Measurements from ENCODE around the gene FOXP1. TPM values are rescaled to one million over a fixed set of nuclear protein-coding genes. Genes with fewer than 3 reads are reported as not detected.
A peak's percentile ranks its signal among the peaks of the same experiment; 100 is the strongest.

FOXP1 gene
- total RNA-seq, 4 donors from 2014 or later = 13.2 to 46.6 (median 29.2) TPM

DNA sequence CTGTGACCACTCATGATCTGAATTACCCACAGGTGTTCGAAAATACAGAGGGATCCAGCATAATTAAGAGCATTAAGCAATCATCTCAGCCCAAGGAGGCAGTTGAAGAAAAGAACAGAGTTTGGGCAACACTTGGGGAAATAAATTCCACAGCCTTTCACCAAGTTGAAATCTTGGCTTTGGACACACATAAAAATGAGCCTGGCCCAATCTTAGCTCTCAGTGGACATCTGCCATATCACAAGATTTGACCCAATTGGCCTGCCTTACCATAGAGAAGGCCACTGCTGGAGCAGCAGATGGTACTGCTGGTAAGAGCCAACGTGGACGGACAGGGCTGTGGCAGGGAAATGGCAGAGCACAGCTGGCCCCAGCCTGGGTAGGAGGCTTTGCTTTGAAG, 13.0 kb downstream of the FOXP1 start:
- in situ Hi-C loops (cut with MboI; ENCODE audit: low sequenced_read_pairs in 4 of 4) = no loop called here
- intact Hi-C loops (cut with DNase I; ENCODE audit: low total_unique reads) = no loop called here
- peaks cover 0 to 6% of the 10 kb centered on the region in 2 donors for H3K4me1 ChIP-seq
- DNase-seq (no peak), ATAC-seq (peak; percentile 41 to 67)
- TF ChIP-seq, protein P1, sequence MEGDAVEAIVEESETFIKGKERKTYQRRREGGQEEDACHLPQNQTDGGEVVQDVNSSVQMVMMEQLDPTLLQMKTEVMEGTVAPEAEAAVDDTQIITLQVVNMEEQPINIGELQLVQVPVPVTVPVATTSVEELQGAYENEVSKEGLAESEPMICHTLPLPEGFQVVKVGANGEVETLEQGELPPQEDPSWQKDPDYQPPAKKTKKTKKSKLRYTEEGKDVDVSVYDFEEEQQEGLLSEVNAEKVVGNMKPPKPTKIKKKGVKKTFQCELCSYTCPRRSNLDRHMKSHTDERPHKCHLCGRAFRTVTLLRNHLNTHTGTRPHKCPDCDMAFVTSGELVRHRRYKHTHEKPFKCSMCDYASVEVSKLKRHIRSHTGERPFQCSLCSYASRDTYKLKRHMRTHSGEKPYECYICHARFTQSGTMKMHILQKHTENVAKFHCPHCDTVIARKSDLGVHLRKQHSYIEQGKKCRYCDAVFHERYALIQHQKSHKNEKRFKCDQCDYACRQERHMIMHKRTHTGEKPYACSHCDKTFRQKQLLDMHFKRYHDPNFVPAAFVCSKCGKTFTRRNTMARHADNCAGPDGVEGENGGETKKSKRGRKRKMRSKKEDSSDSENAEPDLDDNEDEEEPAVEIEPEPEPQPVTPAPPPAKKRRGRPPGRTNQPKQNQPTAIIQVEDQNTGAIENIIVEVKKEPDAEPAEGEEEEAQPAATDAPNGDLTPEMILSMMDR (IDR thresholded peaks at IDR 0.05 in 4 of 5, conservative IDR thresholded peaks at IDR 0.05 in 1 of 5) = no peak
- TF ChIP-seq POLR2A (IDR thresholded peaks at IDR 0.05) = no peak
- no peaks in the 10 kb centered on the region for H3K27me3 ChIP-seq
- no peak overlapping the region for H3K27ac ChIP-seq
- H3K4me3 ChIP-seq = no peak overlapping the region
- no peaks in the 10 kb centered on the region for H3K36me3 ChIP-seq
- no peaks in the 10 kb centered on the region for H3K9me3 ChIP-seq

DNA sequence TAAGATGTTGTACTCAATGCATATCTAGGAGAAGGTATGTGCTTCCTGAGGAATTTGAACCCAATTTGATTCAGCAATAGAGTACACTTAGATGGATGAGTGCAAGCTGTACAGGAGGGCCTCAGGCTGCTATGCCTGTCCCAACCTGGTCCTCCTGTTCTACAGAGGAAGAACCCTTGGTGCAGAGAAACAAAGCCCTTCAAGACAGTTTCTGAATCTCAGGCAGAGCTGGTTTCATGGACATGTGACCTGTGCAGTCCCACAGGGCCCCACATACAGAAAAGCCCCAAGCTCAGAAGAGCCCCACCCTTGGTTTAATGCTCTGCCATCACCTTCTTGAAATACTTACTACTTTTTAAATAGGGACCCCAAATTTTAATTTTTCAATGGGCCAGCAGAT, 15.3 kb downstream of the FOXP1 start:
- Histone ChIP-seq H3K9me3 (no peaks in the 10 kb centered on the region), H3K4me3 (no peak overlapping the region), H3K27me3 (no peaks in the 10 kb centered on the region), H3K4me1 (peaks cover 6 to 12% of the 10 kb centered on the region in 2 donors), H3K36me3 (no peaks in the 10 kb centered on the region), H3K27ac (no peak overlapping the region)
- ATAC-seq (no peak), DNase-seq (no peak)
- intact Hi-C loops (cut with DNase I; ENCODE audit: low total_unique reads) (no loop called here), in situ Hi-C loops (cut with MboI; ENCODE audit: low sequenced_read_pairs in 4 of 4) (no loop called here)
- TF ChIP-seq, protein P1 (IDR thresholded peaks at IDR 0.05 in 4 of 5, conservative IDR thresholded peaks at IDR 0.05 in 1 of 5) = no peak
- TF ChIP-seq POLR2A (IDR thresholded peaks at IDR 0.05) = no peak

DNA sequence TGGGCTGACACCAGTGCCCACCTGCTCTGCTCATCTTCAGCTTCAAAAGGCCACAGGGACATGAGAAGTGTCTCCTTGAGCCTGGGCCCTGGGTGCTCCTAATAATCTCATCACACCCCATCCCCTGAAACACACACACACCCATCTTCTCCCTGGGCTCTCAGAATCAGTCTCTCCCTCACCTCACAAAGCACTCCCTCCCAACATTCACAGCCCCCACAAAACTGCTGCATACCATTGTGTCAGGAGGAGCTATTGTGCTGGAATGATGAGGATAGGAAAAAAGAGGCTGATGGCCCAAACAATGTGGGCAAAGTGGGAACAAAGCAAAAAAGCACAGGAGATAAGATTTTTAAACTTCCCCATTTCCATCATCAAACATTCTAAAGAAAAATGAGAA, 16.8 kb downstream of the FOXP1 start:
- Histone ChIP-seq H3K36me3 (no peaks in the 10 kb centered on the region), H3K9me3 (no peaks in the 10 kb centered on the region), H3K27me3 (no peaks in the 10 kb centered on the region), H3K27ac (no peak overlapping the region), H3K4me1 (peaks cover 6 to 12% of the 10 kb centered on the region in 2 donors), H3K4me3 (no peak overlapping the region)
- in situ Hi-C loops (cut with MboI; ENCODE audit: low sequenced_read_pairs in 4 of 4) (no loop called here), intact Hi-C loops (cut with DNase I; ENCODE audit: low total_unique reads) (no loop called here)
- no peak for DNase-seq
- TF ChIP-seq, protein P1 (IDR thresholded peaks at IDR 0.05 in 4 of 5, conservative IDR thresholded peaks at IDR 0.05 in 1 of 5) = no peak
- no peak for TF ChIP-seq POLR2A (IDR thresholded peaks at IDR 0.05)
- ATAC-seq = no peak

DNA sequence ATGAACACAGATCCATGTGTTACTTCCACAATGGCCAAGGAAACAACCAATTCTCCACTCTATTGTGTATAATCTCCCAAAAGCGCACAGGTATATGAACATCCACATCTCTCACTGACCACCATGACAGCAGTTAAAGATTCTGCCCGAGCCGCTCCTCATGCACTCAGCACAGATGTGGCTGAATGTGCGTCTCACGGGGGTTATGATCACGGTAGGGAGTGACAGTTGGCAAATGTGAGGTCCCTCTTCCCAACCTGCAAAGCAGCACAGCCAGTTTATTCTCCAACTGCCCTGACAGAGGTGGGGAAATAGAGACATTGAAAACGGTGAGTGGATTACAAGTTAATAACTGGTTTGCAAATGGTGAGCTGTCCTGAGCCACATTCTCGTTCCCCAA, 17.6 kb downstream of the FOXP1 start:
- Histone ChIP-seq H3K27ac (no peak overlapping the region), H3K4me3 (no peak overlapping the region), H3K36me3 (no peaks in the 10 kb centered on the region), H3K9me3 (no peaks in the 10 kb centered on the region), H3K27me3 (no peaks in the 10 kb centered on the region), H3K4me1 (peaks cover 6 to 12% of the 10 kb centered on the region in 2 donors)
- TF ChIP-seq, protein P1 (IDR thresholded peaks at IDR 0.05 in 4 of 5, conservative IDR thresholded peaks at IDR 0.05 in 1 of 5) = no peak
- no peak for TF ChIP-seq POLR2A (IDR thresholded peaks at IDR 0.05)
- no peak for DNase-seq
- no peak for ATAC-seq
- in situ Hi-C loops (cut with MboI; ENCODE audit: low sequenced_read_pairs in 4 of 4) (no loop called here), intact Hi-C loops (cut with DNase I; ENCODE audit: low total_unique reads) (no loop called here)

DNA sequence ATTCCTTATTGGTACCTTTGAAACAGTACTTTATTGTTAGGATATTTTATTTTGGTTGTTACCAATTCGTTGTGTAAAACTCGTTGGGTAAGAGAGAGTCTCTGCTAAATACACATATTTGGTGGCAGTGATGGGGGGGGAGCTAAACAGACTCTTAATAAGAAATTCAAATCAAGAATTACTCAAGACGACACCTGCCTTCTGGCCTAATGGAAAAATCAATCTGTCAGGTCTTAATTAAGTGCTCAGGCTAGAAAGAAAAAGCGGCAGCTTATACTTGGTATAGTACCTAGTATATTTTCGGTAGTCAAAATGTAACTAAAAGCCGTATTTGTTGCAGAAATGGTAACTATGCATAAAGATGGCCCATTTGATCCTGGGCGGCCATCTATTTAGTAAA, 18.2 kb downstream of the FOXP1 start:
- in situ Hi-C loops (cut with MboI; ENCODE audit: low sequenced_read_pairs in 4 of 4) = no loop called here
- no peak for DNase-seq
- no peak overlapping the region for H3K27ac ChIP-seq
- no peaks in the 10 kb centered on the region for H3K36me3 ChIP-seq
- H3K27me3 ChIP-seq = no peaks in the 10 kb centered on the region
- intact Hi-C loops (cut with DNase I; ENCODE audit: low total_unique reads) = no loop called here
- TF ChIP-seq, protein P1 (IDR thresholded peaks at IDR 0.05 in 4 of 5, conservative IDR thresholded peaks at IDR 0.05 in 1 of 5) = no peak
- TF ChIP-seq POLR2A (IDR thresholded peaks at IDR 0.05) = no peak
- ATAC-seq = no peak
- H3K4me3 ChIP-seq = no peak overlapping the region
- no peaks in the 10 kb centered on the region for H3K9me3 ChIP-seq
- peaks cover 6 to 12% of the 10 kb centered on the region in 2 donors for H3K4me1 ChIP-seq
